Activated naive CD4-positive, alpha-beta T cell treated with anti-CD3 and anti-CD28 coated beads, Interleukin-2, amount 10 ng/mL, durations not matched to agents 5 hours and 36 hours (primary cell): Measurements from ENCODE around the gene LTBP1. TPM values are rescaled to one million over a fixed set of nuclear protein-coding genes. Genes with fewer than 3 reads are reported as not detected.

Source experiments
- microRNA-seq: library from miRNA; unstranded; fragments of <30 nt; microRNA quantifications from one replicate; pipeline ENCODE4 v1.2.0, GENCODE V29; 2022; ENCODE audit warnings: borderline microRNAs expressed, borderline replicate concordance
- total RNA-seq, 2 experiments: library from RNA; stranded (reverse); gene quantifications; one replicate each; pipeline ENCODE4 v1.2.3, GENCODE V29; 2021

LTBP1 gene
- total RNA-seq = under 1 TPM; 0.43 to 0.58 TPM

GRCh38 chr2:32946314-32947075 is at the start of gene LTBP1:
TSS of gene LTBP1 (plus strand) at chr2:32946953. CDS start at chr2:32947325, 372 bp downstream.

Small RNA genes within 50 kb of the gene (microRNA-seq; reads per million reads assigned to microRNA genes)
- not detected for gene MIR4430
